A549 (cell line): ENCODE measurements around the gene ARHGAP12. TPM values are rescaled to one million over a fixed set of nuclear protein-coding genes. Genes with fewer than 3 reads are reported as not detected.
A peak's percentile ranks its signal among the peaks of the same experiment; 100 is the strongest.

Experiments used
- BHLHE40 ChIP-seq: IDR thresholded peaks from 2 replicates; pipeline ENCODE4 v1.6.1; 2012; ENCODE audit warnings: low read depth, low read length, inconsistent platforms
- CBX8 ChIP-seq: fragments of 200-600 bp; sonication (generic); IDR thresholded peaks from 2 replicates; pipeline ENCODE4 v1.6.1; 2016
- CEBPB ChIP-seq, 2 experiments: fragments of >200 bp in 1 of 2; sonication (Bioruptor Twin) in 1 of 2; formaldehyde crosslinking in 1 of 2; IDR thresholded peaks; 2 replicates each; pipeline ENCODE4 v1.6.1; 2012 to 2016
- CHD2 ChIP-seq: fragments of 150-350 bp; IDR thresholded peaks from 2 replicates; pipeline ENCODE4 v1.6.1; 2014; ENCODE audit warnings: low read length; ENCODE audit not compliant: partially characterized antibody
- EHMT2 ChIP-seq: fragments of 200-600 bp; sonication (generic); IDR thresholded peaks from 2 replicates; pipeline ENCODE4 v1.6.1; 2016; ENCODE audit warnings: antibody characterized with exemption, low read depth, mild to moderate bottlenecking, moderate library complexity
- ELK1 ChIP-seq: fragments of 150-350 bp; IDR thresholded peaks from 2 replicates; pipeline ENCODE4 v1.6.1; 2014; ENCODE audit warnings: low read depth, mild to moderate bottlenecking, low read length
- ESRRA ChIP-seq: fragments of 150-350 bp; IDR thresholded peaks from 2 replicates; pipeline ENCODE4 v1.6.1; 2014; ENCODE audit warnings: mild to moderate bottlenecking, low read length, borderline replicate concordance
- FOSB ChIP-seq: fragments of 250-450 bp; sonication (Bioruptor Pico); IDR thresholded peaks from 2 replicates; pipeline ENCODE4 v1.5.0; 2020; ENCODE audit warnings: mild to moderate bottlenecking, moderate library complexity
- HDAC2 ChIP-seq: fragments of 200-600 bp; sonication (generic); IDR thresholded peaks from 2 replicates; pipeline ENCODE4 v1.6.1; 2016
- HES2 ChIP-seq: fragments of >200 bp; sonication (Bioruptor Twin); formaldehyde crosslinking; IDR thresholded peaks from 2 replicates; pipeline ENCODE4 v1.6.1; 2016
- HEYL ChIP-seq: fragments of 250-450 bp; sonication (Bioruptor Pico); IDR thresholded peaks from 2 replicates; pipeline ENCODE4 v1.8.0; 2021; ENCODE audit warnings: mild to moderate bottlenecking, moderate library complexity
- HMGXB4 ChIP-seq: fragments of 250-450 bp; sonication (Bioruptor Pico); IDR thresholded peaks from 2 replicates; pipeline ENCODE4 v1.5.0; 2021; ENCODE audit warnings: mild to moderate bottlenecking, moderate library complexity, borderline replicate concordance
- HOXA7 ChIP-seq: fragments of 250-450 bp; sonication (Bioruptor Pico); IDR thresholded peaks from 2 replicates; pipeline ENCODE4 v1.5.0; 2020; ENCODE audit warnings: mild to moderate bottlenecking, moderate library complexity
- HOXB13 ChIP-seq: fragments of 250-450 bp; sonication (Bioruptor Pico); IDR thresholded peaks from 2 replicates; pipeline ENCODE4 v1.5.0; 2020; ENCODE audit warnings: low read depth, mild to moderate bottlenecking, moderate library complexity
- HOXB5 ChIP-seq: fragments of 250-450 bp; sonication (Bioruptor Pico); IDR thresholded peaks from 2 replicates; pipeline ENCODE4 v1.5.0; 2020; ENCODE audit warnings: mild to moderate bottlenecking, moderate library complexity
- JUN ChIP-seq, 2 experiments: fragments of >200 bp; sonication (Bioruptor Twin); formaldehyde crosslinking; IDR thresholded peaks; 2 replicates in 1 of 2; 3 replicates in 1 of 2; pipeline ENCODE4 v1.6.1; 2016 to 2017
- JUNB ChIP-seq: fragments of >200 bp; sonication (Bioruptor Twin); formaldehyde crosslinking; IDR thresholded peaks from 2 replicates; pipeline ENCODE4 v1.6.1; 2016
- KDM5A ChIP-seq: fragments of 200-600 bp; sonication (generic); IDR thresholded peaks from 2 replicates; pipeline ENCODE4 v1.6.1; 2016; ENCODE audit warnings: antibody characterized with exemption, mild to moderate bottlenecking
- MAX ChIP-seq: IDR thresholded peaks from 2 replicates; pipeline ENCODE4 v1.6.1; 2012
- MAZ ChIP-seq: fragments of 150-350 bp; IDR thresholded peaks from 2 replicates; pipeline ENCODE4 v1.6.1; 2014; ENCODE audit warnings: antibody characterized with exemption, low read depth, low read length, borderline replicate concordance
- MYC ChIP-seq: IDR thresholded peaks from 2 replicates; pipeline ENCODE4 v1.6.1; 2012; ENCODE audit warnings: mild to moderate bottlenecking, inconsistent platforms, low read length, improper control_type of control experiment, borderline replicate concordance
- NFE2L2 ChIP-seq: fragments of 150-350 bp; conservative IDR thresholded peaks from 2 replicates; pipeline ENCODE4 v1.6.1; 2014; ENCODE audit warnings: low read length
- NR3C1 ChIP-seq: fragments of >200 bp; sonication (Bioruptor Twin); formaldehyde crosslinking; IDR thresholded peaks from 3 replicates; pipeline ENCODE4 v1.6.1; 2017
- POLR2A ChIP-seq: IDR thresholded peaks from 2 replicates; pipeline ENCODE4 v1.6.1; 2012; ENCODE audit warnings: mild to moderate bottlenecking, low read length
- POLR2AphosphoS2 ChIP-seq: conservative IDR thresholded peaks from 2 replicates; pipeline ENCODE4 v1.6.1; 2012; ENCODE audit warnings: low read length, improper control_type of control experiment, inconsistent platforms
- RAD21 ChIP-seq, 2 experiments: fragments of >200 bp in 1 of 2; sonication (Bioruptor Twin) in 1 of 2; formaldehyde crosslinking in 1 of 2; IDR thresholded peaks in 1 of 2; conservative IDR thresholded peaks in 1 of 2; 2 replicates in 1 of 2; 3 replicates in 1 of 2; pipeline ENCODE4 v1.6.1; 2012 to 2018; ENCODE audit warnings: inconsistent platforms in 1 of 2
- RARB ChIP-seq: fragments of 250-450 bp; sonication (Bioruptor Pico); IDR thresholded peaks from 2 replicates; pipeline ENCODE4 v1.8.0; 2021; ENCODE audit warnings: mild to moderate bottlenecking, moderate library complexity
- REST ChIP-seq: fragments of 200-600 bp; sonication (generic); IDR thresholded peaks from 2 replicates; pipeline ENCODE4 v1.6.1; 2016; ENCODE audit warnings: antibody characterized with exemption, mild to moderate bottlenecking, moderate library complexity
- TFCP2L1 ChIP-seq: fragments of 250-450 bp; sonication (Bioruptor Pico); IDR thresholded peaks from 2 replicates; pipeline ENCODE4 v1.5.0; 2021; ENCODE audit warnings: mild to moderate bottlenecking
- USF2 ChIP-seq: fragments of 450-650 bp; IDR thresholded peaks from 2 replicates; pipeline ENCODE4 v1.6.1; 2014; ENCODE audit warnings: antibody characterized with exemption
- ZC3H11A ChIP-seq: fragments of 450-650 bp; IDR thresholded peaks from 2 replicates; pipeline ENCODE4 v1.6.1; 2014; ENCODE audit warnings: antibody characterized with exemption, mild to moderate bottlenecking
- polyA plus RNA-seq, 4 experiments: library from polyadenylated mRNA; depleted of rRNA in 3 of 4; stranded (reverse); fragments of >200 nt; fragmentation: RNase III in 1 of 4; extraction: RNeasy Plus Mini Kit Qiagen cat#74134 plus additional on column Dnase treatment in 1 of 4; gene quantifications; 2 replicates in 3 of 4; 3 replicates in 1 of 4; pipeline ENCODE4 v1.2.3, GENCODE V29; 2011 to 2017

The ARHGAP12 gene
- polyA plus RNA-seq, 2 of the 4 experiments (the other 2 are of a cell fraction) = 22.1 to 49.3 TPM

GRCh38 chr10:31940839-31941653 is 12.4 kb upstream of the ARHGAP12 start (continued):
- TF ChIP-seq REST (no peak), HOXB5 (CRISPR knock-in tag) (peak; percentile 93), HOXA7 (no peak), HES2 (peak; percentile 71), ZC3H11A (no peak), NR3C1 (no peak), BHLHE40 (peak; percentile 73), POLR2A (no peak), ELK1 (no peak), TFCP2L1 (no peak), JUN (IDR thresholded peaks at IDR 0.05) (peak; percentile 98 to 99; a peak in 4 of 5 replicates), HDAC2 (no peak), RAD21 (conservative IDR thresholded peaks at IDR 0.05 in 1 of 2, IDR thresholded peaks at IDR 0.05 in 1 of 2) (peak; percentile 20 to 45; a peak in 2 of 5 replicates), HOXB13 (CRISPR knock-in tag) (no peak), MYC (no peak), CEBPB (IDR thresholded peaks at IDR 0.05) (peak; percentile 97 to 99), RARB (peak; percentile 17; the same call in 1 of the 2 replicates), HEYL (CRISPR knock-in tag) (no peak), NFE2L2 (0 out of 2 replicates have a peak, but pooled peaks have one; percentile 16), MAX (peak; percentile 85), CBX8 (no peak), ESRRA (no peak), CHD2 (no peak), JUNB (peak; percentile 100), FOSB (CRISPR knock-in tag) (0 out of 2 replicates have a peak, but pooled peaks have one; percentile 9), POLR2AphosphoS2 (no peak), HMGXB4 (CRISPR knock-in tag) (no peak), USF2 (no peak), EHMT2 (no peak), MAZ (no peak), KDM5A (no peak)
- TF ChIP-seq, all 56 proteins: peak for 18
